Breast epithelium (tissue), 4 donors: ENCODE data around the gene VSIG10L2. TPM values are rescaled to one million over a fixed set of nuclear protein-coding genes. Genes with fewer than 3 reads are reported as not detected.

Experiments used
- DNase-seq, 2 donors: peaks; one replicate each; pipeline ENCODE4 v3.0.0-alpha.2; 2019; ENCODE audit warnings: low spot score in 2 of 2
- H3K27ac ChIP-seq, 2 donors: fragments of 200-600 bp; sonication (generic) in 1 of 2; one replicate each; pipeline ENCODE4 v1.5.1; 2016 to 2019; ENCODE audit warnings: mild to moderate bottlenecking in 1 of 2
- H3K27me3 ChIP-seq, 2 donors: fragments of 200-600 bp; sonication (generic) in 1 of 2; one replicate each; pipeline versions ENCODE4 v1.5.1 to v1.6.0; 2017 to 2019; ENCODE audit warnings: control low read depth in 1 of 2, mild to moderate bottlenecking in 1 of 2
- H3K36me3 ChIP-seq: fragments of 200-600 bp; one replicate; pipeline ENCODE4 v1.5.1; 2019
- H3K4me1 ChIP-seq, 2 donors: fragments of 200-600 bp; sonication (generic); one replicate each; pipeline ENCODE4 v1.5.1; 2016 to 2019; ENCODE audit warnings: control low read depth in 1 of 2
- H3K4me3 ChIP-seq, 3 donors: fragments of 200-600 bp; sonication (generic); 1 replicate in 2 of 3; 2 replicates in 1 of 3; pipeline ENCODE4 v1.5.1; 2016 to 2019; ENCODE audit warnings: mild to moderate bottlenecking in 3 of 3, moderate library complexity in 2 of 3
- H3K9me3 ChIP-seq, 2 donors: fragments of 200-600 bp; sonication (generic) in 1 of 2; one replicate each; pipeline ENCODE4 v1.5.1; 2016 to 2019; ENCODE audit warnings: control low read depth in 1 of 2
- CTCF ChIP-seq, 3 donors: fragments of 450-650 bp; IDR thresholded peaks; one replicate each; pipeline ENCODE4 v1.5.1; 2016 to 2017; ENCODE audit warnings: antibody characterized with exemption in 3 of 3, mild to moderate bottlenecking in 3 of 3, moderate library complexity in 3 of 3
- POLR2A ChIP-seq: fragments of 450-650 bp; IDR thresholded peaks from one replicate; pipeline ENCODE4 v1.6.1; 2016; ENCODE audit warnings: antibody characterized with exemption, mild to moderate bottlenecking, moderate library complexity
- POLR2AphosphoS5 ChIP-seq, 3 donors: sonication (generic); formaldehyde crosslinking; IDR thresholded peaks; one replicate each; pipeline ENCODE4 v1.6.1; 2017; ENCODE audit warnings: antibody characterized with exemption in 3 of 3
- intact Hi-C: fragments of 100-400 bp; cut with DNase I; formaldehyde crosslinking; loops from one replicate; pipeline ENCODE4 v1.15.1; 2023; ENCODE audit warnings: low total_unique reads
- total RNA-seq, 3 donors: library from RNA; depleted of rRNA; stranded (reverse); fragments of >200 nt; gene quantifications; one replicate each; pipeline ENCODE4 v1.1.0, GENCODE V29; 2016

The VSIG10L2 gene
- total RNA-seq, 3 donors from 2014 or later = 3.6 to 4.1 TPM; not detected in 1

DNA sequence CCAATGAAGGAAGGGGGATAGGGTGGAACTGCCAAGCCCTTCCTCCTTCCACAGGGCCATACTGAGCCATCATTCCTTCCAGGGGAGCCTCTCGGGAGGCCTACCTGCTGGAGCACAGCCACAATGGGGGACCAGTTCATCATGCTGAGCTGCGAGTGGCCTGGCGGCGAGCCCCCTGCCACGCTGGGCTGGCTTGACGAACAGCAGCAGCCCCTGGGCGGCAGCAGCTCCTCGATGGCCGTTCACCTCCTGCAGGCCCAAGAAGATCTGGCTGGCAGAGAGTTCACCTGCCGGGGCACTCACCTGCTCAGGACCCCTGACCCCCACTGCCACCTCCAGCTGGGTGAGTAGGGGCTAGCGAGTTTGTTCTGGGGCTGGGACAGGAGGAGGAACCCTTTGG lies 5.9 kb downstream of the VSIG10L2 start:
- TF ChIP-seq POLR2AphosphoS5 (IDR thresholded peaks at IDR 0.05) (no peak), CTCF (IDR thresholded peaks at IDR 0.05) (no peak), POLR2A (no peak)
- intact Hi-C loops = no loop called here
- no peak for DNase-seq

GRCh38 chr11:125952559-125952958 lies 6.7 kb downstream of the VSIG10L2 start:
- DNase-seq = no peak
- H3K27ac ChIP-seq = peak overlapping the region; percentile 10 to 19

More for the DNA sequence above, 5.9 kb downstream of the VSIG10L2 start:
- Histone ChIP-seq H3K4me1 (peaks cover 7 to 11% of the 10 kb centered on the region in 2 donors), H3K9me3 (no peaks in the 10 kb centered on the region), H3K36me3 (no peaks in the 10 kb centered on the region), H3K4me3 (peak overlapping the region in 1 of 3 donors; percentile 11), H3K27ac (peak overlapping the region; percentile 66 to 89), H3K27me3 (no peaks in the 10 kb centered on the region)

DNA sequence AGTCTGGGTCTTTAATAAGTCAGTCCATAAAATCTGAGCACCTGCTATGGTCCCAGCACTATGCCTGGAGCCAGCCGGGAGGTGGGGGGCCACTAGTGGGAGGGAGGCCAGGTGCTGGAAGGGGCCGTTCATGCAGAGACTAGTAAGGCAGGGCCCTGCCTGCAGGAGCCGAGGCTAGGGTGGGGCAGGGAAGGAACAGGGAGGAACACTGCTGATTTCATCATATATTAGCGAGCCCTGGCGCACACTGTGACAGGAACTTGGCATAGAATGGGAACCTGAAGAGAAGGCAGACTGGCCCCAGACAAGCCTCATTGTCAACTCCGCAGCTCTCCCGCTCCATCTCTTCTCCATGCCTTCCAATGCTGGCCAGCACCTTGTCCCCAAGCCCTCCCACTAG lies 7.1 kb downstream of the VSIG10L2 start:
- peak overlapping the region; percentile 10 to 68 for H3K27ac ChIP-seq
- no peaks in the 10 kb centered on the region for H3K9me3 ChIP-seq
- H3K4me3 ChIP-seq = no peak overlapping the region
- no peak for TF ChIP-seq POLR2A
- TF ChIP-seq POLR2AphosphoS5 (IDR thresholded peaks at IDR 0.05) = peak in 1 of 3 donors; percentile 29
- H3K27me3 ChIP-seq = no peaks in the 10 kb centered on the region
- DNase-seq = peak in 1 of 2 donors; percentile 35
- intact Hi-C loops = no loop called here
- H3K4me1 ChIP-seq = peaks cover 7 to 11% of the 10 kb centered on the region in 2 donors
- no peaks in the 10 kb centered on the region for H3K36me3 ChIP-seq

More at GRCh38 chr11:125952559-125952958, 6.7 kb downstream of the VSIG10L2 start:
- Histone ChIP-seq H3K4me1 (peaks cover 7 to 11% of the 10 kb centered on the region in 2 donors), H3K4me3 (no peak overlapping the region), H3K27me3 (no peaks in the 10 kb centered on the region), H3K9me3 (no peaks in the 10 kb centered on the region), H3K36me3 (no peaks in the 10 kb centered on the region)
- intact Hi-C loops = no loop called here
- no peak for TF ChIP-seq POLR2A

DNA sequence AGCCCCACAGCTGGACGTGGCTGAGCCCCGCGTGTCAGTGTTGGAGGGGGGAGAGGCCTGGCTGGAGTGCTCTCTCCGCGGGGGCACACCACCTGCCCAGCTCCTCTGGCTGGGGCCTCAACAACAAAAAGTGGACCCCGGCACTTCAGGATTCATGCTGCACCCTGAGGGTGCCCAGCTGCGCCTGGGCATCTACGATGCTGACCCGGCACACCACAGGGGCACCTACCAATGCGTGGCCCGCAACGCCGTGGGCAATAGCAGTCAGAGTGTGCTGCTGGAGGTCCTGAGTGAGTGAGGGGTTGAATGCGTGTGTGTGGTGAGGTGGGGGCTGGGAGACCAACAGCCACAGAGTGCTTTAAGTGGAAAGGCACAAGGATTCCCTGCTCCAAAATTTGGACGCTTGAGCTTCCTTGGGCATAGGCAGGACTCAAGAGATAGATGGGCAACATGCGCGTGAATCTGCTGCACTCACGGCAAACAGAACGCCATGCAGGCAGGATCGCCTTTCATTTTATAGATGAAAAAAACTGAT lies 7.6 kb downstream of the VSIG10L2 start:
- no peak for TF ChIP-seq POLR2A
- no peak for TF ChIP-seq POLR2AphosphoS5 (IDR thresholded peaks at IDR 0.05)
- no peak for TF ChIP-seq CTCF (IDR thresholded peaks at IDR 0.05)
- H3K4me3 ChIP-seq = no peak overlapping the region
- peaks cover 7 to 11% of the 10 kb centered on the region in 2 donors for H3K4me1 ChIP-seq
- H3K36me3 ChIP-seq = no peaks in the 10 kb centered on the region
- H3K27me3 ChIP-seq = no peaks in the 10 kb centered on the region
- DNase-seq = no peak
- peak overlapping the region; percentile 10 to 68 for H3K27ac ChIP-seq
- intact Hi-C loops = no loop called here
- H3K9me3 ChIP-seq = no peaks in the 10 kb centered on the region

DNA sequence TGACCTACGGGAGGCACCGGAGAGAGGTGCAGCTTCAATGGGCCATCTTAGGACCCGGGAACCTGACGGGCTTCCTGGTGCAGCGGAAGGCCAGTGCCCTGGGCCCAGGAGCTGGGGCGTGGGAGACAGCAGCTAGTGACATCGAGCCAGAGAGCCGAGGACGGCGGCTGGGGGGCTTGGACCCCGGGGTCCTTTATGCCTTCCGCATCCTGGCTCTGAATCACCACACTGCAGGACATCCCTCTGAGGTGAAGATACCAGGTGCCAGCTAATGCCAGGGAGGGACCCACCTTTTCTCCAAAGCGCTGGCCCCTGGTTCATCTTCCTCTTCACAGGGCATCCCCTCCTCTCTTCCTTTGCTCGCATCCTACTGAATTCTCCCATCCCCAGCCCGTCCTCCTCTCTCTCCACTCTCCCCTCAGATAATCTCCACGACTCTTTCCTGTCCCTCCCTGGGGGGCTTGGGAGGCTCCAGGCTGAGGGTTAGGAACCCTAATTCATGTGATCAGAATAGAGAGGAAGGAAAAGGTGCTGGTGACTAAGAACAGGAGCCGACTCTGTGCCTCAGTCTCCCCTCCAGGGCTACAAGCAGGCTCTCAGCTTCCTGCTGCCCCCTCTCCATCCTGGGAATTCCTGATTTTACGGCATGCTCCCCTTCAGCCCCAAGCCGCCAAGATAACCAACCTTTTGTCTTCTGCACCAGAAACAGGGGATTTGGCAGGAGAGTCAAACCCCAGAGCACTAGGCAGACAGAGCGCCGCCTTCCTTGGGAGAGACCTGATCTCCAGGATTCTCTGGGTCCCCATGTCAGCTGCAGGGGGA lies 8.5 kb downstream of the VSIG10L2 start:
- H3K27ac ChIP-seq = no peak overlapping the region
- peaks cover 7 to 11% of the 10 kb centered on the region in 2 donors for H3K4me1 ChIP-seq
- H3K4me3 ChIP-seq = no peak overlapping the region
- DNase-seq = no peak
- H3K36me3 ChIP-seq = no peaks in the 10 kb centered on the region
- H3K9me3 ChIP-seq = no peaks in the 10 kb centered on the region
- TF ChIP-seq POLR2A = no peak
- TF ChIP-seq POLR2AphosphoS5 (IDR thresholded peaks at IDR 0.05) = no peak
- no peak for TF ChIP-seq CTCF (IDR thresholded peaks at IDR 0.05)
- intact Hi-C loops = no loop called here
- no peaks in the 10 kb centered on the region for H3K27me3 ChIP-seq

DNA sequence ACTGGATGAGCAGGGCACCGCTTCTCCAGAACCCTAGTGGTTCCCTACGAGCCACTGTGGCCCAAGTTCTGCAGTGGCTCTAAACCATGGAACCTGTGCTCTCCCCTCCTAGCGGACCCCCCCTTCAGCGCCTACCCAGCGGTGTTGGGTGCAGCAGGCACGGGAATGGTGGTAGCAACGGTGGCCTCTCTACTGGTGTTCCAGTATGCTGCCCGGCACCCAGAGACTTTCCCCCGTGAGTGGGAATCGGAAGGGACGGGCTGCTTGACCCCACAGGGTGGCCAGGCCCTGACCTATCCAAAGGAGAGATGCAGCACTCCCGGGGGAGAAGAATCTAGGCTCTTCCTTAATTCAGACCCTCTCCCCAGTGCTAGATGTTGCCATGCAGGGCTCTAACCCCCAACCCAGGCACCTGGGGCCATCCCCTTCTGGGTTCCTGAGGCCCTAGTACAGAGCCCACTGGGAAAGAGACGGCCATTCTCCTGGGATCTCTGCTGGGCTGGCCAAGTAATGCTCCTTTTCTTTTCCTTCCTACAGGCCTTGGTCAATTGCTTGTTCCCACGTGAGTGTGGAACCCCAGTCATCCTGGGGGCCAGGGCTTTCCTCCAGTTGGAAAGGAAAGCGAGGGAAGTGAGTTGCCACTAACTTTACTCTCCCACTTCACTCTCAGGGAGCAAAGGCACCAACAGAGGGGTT lies 9.2 kb downstream of the VSIG10L2 start:
- peaks cover 7 to 11% of the 10 kb centered on the region in 2 donors for H3K4me1 ChIP-seq
- H3K27ac ChIP-seq = peak overlapping the region; percentile 7 to 76
- H3K9me3 ChIP-seq = no peaks in the 10 kb centered on the region
- no peak overlapping the region for H3K4me3 ChIP-seq
- no peak for TF ChIP-seq POLR2A
- TF ChIP-seq CTCF (IDR thresholded peaks at IDR 0.05) = no peak
- TF ChIP-seq POLR2AphosphoS5 (IDR thresholded peaks at IDR 0.05) = no peak
- H3K36me3 ChIP-seq = no peaks in the 10 kb centered on the region
- intact Hi-C loops = no loop called here
- H3K27me3 ChIP-seq = no peaks in the 10 kb centered on the region
- DNase-seq = no peak
